Measurements from ENCODE around the gene RPEL1. TPM values are rescaled to one million over a fixed set of nuclear protein-coding genes. Genes with fewer than 3 reads are reported as not detected.

Gene RPEL1
- total and polyA plus RNA-seq, 7 experiments from 2014 or later, result not detected

GRCh38 chr10:103295374-103296015 is 49.8 kb downstream of the RPEL1 start:
- H3K27me3 ChIP-seq (ENCODE audit: control insufficient read depth in 2 of 2, insufficient read depth in 2 of 2, low read length in 2 of 2), result no peaks in the 10 kb centered on the region
- Mint-ChIP-seq H3K27me3 (peaks cover 0 to 15% (median 0%) of the 10 kb centered on the region in 5 donors), H3K36me3 (no peaks in the 10 kb centered on the region), H3K27ac (no peak overlapping the region), H3K4me3 (no peak overlapping the region), H3K4me1 (peaks cover 0 to 1% (median 0%) of the 10 kb centered on the region in 7 donors), H3K9me3 (no peaks in the 10 kb centered on the region)
- ChIA-PET CTCF (no interaction called here), POLR2A (no interaction called here)
- intact Hi-C loops (cut with micrococcal nuclease), result no loop called here
- ATAC-seq (no peak), DNase-seq (no peak)
- H3K27ac ChIP-seq (ENCODE audit: low read depth, low read length), result no peak overlapping the region
- H3K4me3 ChIP-seq (ENCODE audit: low read length), result no peak overlapping the region
- H3K36me3 ChIP-seq (ENCODE audit: control insufficient read depth in 2 of 3, insufficient read depth in 3 of 3, low read length in 3 of 3), result no peaks in the 10 kb centered on the region
- H3K9me3 ChIP-seq (ENCODE audit: control insufficient read depth in 2 of 3, low read length in 3 of 3), result no peaks in the 10 kb centered on the region
- H3K4me1 ChIP-seq (ENCODE audit: control insufficient read depth in 2 of 2, insufficient read depth in 2 of 2, low read length in 2 of 2), result no peaks in the 10 kb centered on the region

Other genes starting within 250 kb of the RPEL1 start
- gene NT5C2, start 52.6 kb upstream of the RPEL1 start, total RNA-seq, result 10 to 100 TPM; 53.8 to 87.8 (median 72.3) TPM
- gene NT5C2, start 52.6 kb upstream of the RPEL1 start, polyA plus RNA-seq, result 10 to 100 TPM; 48.7 to 60.6 TPM
- under 1 TPM in 1 of 5 experiments, not detected in 4; 0.31 TPM for gene INA, start 31.3 kb downstream of the RPEL1 start, total RNA-seq
- not detected for gene INA, start 31.3 kb downstream of the RPEL1 start, polyA plus RNA-seq
- 10 to 100 TPM in 1 of 5 experiments, 1 to 10 TPM in 4; 4.3 to 12.0 (median 6.6) TPM for gene PCGF6, start 105.3 kb downstream of the RPEL1 start, total RNA-seq
- gene PCGF6, start 105.3 kb downstream of the RPEL1 start, polyA plus RNA-seq, result 1 to 10 TPM; 6.8 to 7.9 TPM
- 1 to 10 TPM; 4.7 to 8.9 (median 7.1) TPM for gene TAF5, start 122.1 kb downstream of the RPEL1 start, total RNA-seq
- 1 to 10 TPM; 2.4 to 4.4 TPM for gene TAF5, start 122.1 kb downstream of the RPEL1 start, polyA plus RNA-seq
- gene ATP5MK, start 150.6 kb downstream of the RPEL1 start, total RNA-seq, result 100 to 1,000 TPM; 106 to 334 (median 120) TPM
- 100 to 1,000 TPM; 339 to 525 TPM for gene ATP5MK, start 150.6 kb downstream of the RPEL1 start, polyA plus RNA-seq
- gene PDCD11, start 150.7 kb downstream of the RPEL1 start, total RNA-seq, result 10 to 100 TPM; 28.8 to 56.3 (median 38.8) TPM
- gene PDCD11, start 150.7 kb downstream of the RPEL1 start, polyA plus RNA-seq, result 10 to 100 TPM in 1 of 2 donors, 1 to 10 TPM in 1; 7.5 to 15.9 TPM
- 10 to 100 TPM in 4 of 5 experiments, 1 to 10 TPM in 1; 3.4 to 67.2 (median 19.3) TPM for gene CALHM2, start 206.5 kb downstream of the RPEL1 start, total RNA-seq
- 1 to 10 TPM; 2.0 to 6.4 TPM for gene CALHM2, start 206.5 kb downstream of the RPEL1 start, polyA plus RNA-seq
- not detected for gene CALHM1, start 213.0 kb downstream of the RPEL1 start, total RNA-seq
- not detected for gene CALHM1, start 213.0 kb downstream of the RPEL1 start, polyA plus RNA-seq
- gene CALHM3, start 233.4 kb downstream of the RPEL1 start, total RNA-seq, result not detected
- gene CALHM3, start 233.4 kb downstream of the RPEL1 start, polyA plus RNA-seq, result not detected
- gene NEURL1, start 247.8 kb downstream of the RPEL1 start, total RNA-seq, result 1 to 10 TPM in 3 of 5 experiments, under 1 TPM in 2; 0.81 to 9.2 (median 1.1) TPM
- gene NEURL1, start 247.8 kb downstream of the RPEL1 start, polyA plus RNA-seq, result 1 to 10 TPM in 1 of 2 donors, under 1 TPM in 1; 0.76 to 1.1 TPM

Measured in naive thymus-derived CD4-positive, alpha-beta T cell (primary cell).